GM23338 (cell line): ENCODE measurements around the gene THBS1. TPM values are rescaled to one million over a fixed set of nuclear protein-coding genes. Genes with fewer than 3 reads are reported as not detected.

ENCODE experiments used
- ATAC-seq: fragments of 200-7000 bp; cut with Tn5 transposase; 3 replicates; pipeline ENCODE4 v1.9.1; 2020
- DNase-seq: peaks from one replicate; pipeline ENCODE4 v3.0.0-alpha.2; 2015; ENCODE audit warnings: low spot score
- H2AFZ ChIP-seq: fragments of 200-600 bp; sonication (generic); 2 replicates; pipeline ENCODE4 v1.8.0; 2016; ENCODE audit warnings: antibody characterized with exemption, mild to moderate bottlenecking, moderate library complexity
- H3F3A ChIP-seq: fragments of 200-600 bp; sonication (generic); replicated peaks from 2 replicates; pipeline ENCODE4 v1.8.0; 2017; ENCODE audit warnings: antibody characterized with exemption, mixed run types, low read depth
- H3K27ac ChIP-seq: fragments of 200-600 bp; sonication (generic); 2 replicates; pipeline ENCODE4 v1.6.1; 2016; ENCODE audit warnings: low read depth
- H3K27me3 ChIP-seq: fragments of 200-600 bp; sonication (generic); 2 replicates; pipeline ENCODE4 v1.8.0; 2016; ENCODE audit warnings: mild to moderate bottlenecking, mixed run types, moderate library complexity; ENCODE audit not compliant: insufficient read depth
- H3K36me3 ChIP-seq: fragments of 200-600 bp; sonication (generic); 2 replicates; pipeline ENCODE4 v1.8.0; 2016; ENCODE audit warnings: mild to moderate bottlenecking; ENCODE audit not compliant: insufficient read depth
- H3K4me1 ChIP-seq: fragments of 200-600 bp; sonication (generic); 2 replicates; pipeline ENCODE4 v1.8.0; 2016; ENCODE audit warnings: mild to moderate bottlenecking, moderate library complexity; ENCODE audit not compliant: insufficient read depth
- H3K4me2 ChIP-seq: fragments of 200-600 bp; sonication (generic); 2 replicates; pipeline ENCODE4 v1.7.1; 2017; ENCODE audit warnings: mixed run types
- H3K4me3 ChIP-seq: fragments of 200-600 bp; sonication (generic); 2 replicates; pipeline ENCODE4 v1.6.1; 2016; ENCODE audit warnings: mixed run types
- H3K79me2 ChIP-seq: fragments of 200-600 bp; sonication (generic); replicated peaks from 2 replicates; pipeline ENCODE4 v1.8.0; 2017; ENCODE audit warnings: mild to moderate bottlenecking; ENCODE audit not compliant: insufficient read depth
- H3K9me2 ChIP-seq: fragments of 200-600 bp; sonication (generic); 2 replicates; pipeline ENCODE4 v1.8.0; 2017; ENCODE audit not compliant: insufficient read depth
- H4K20me1 ChIP-seq: fragments of 200-600 bp; sonication (generic); replicated peaks from 2 replicates; pipeline ENCODE4 v1.8.0; 2017; ENCODE audit warnings: mild to moderate bottlenecking; ENCODE audit not compliant: insufficient read depth
- H3K27ac Mint-ChIP-seq: 2 replicates; pipeline ENCODE4 v1.8.0; 2020; ENCODE audit warnings: inconsistent platforms, mild to moderate bottlenecking, moderate library complexity, mixed read lengths
- H3K27me3 Mint-ChIP-seq: 3 replicates; pipeline ENCODE4 v1.8.0; 2022; ENCODE audit warnings: low read depth, mild to moderate bottlenecking, moderate library complexity, mixed read lengths, inconsistent platforms; ENCODE audit not compliant: insufficient read depth, poor library complexity
- H3K36me3 Mint-ChIP-seq: 3 replicates; pipeline ENCODE4 v1.8.0; 2021; ENCODE audit warnings: low read depth, mild to moderate bottlenecking, inconsistent platforms, moderate library complexity, mixed read lengths
- H3K4me1 Mint-ChIP-seq: 3 replicates; pipeline ENCODE4 v1.8.0; 2020; ENCODE audit warnings: mild to moderate bottlenecking, inconsistent platforms, mixed read lengths
- H3K4me3 Mint-ChIP-seq: 3 replicates; pipeline ENCODE4 v1.8.0; 2021; ENCODE audit warnings: moderate library complexity, mild to moderate bottlenecking, inconsistent platforms, mixed read lengths
- H3K9me3 Mint-ChIP-seq: 3 replicates; pipeline ENCODE4 v1.8.0; 2020; ENCODE audit warnings: moderate library complexity, mild to moderate bottlenecking, inconsistent platforms, mixed read lengths
- EZH2phosphoT487 ChIP-seq: fragments of 200-600 bp; sonication (generic); IDR thresholded peaks from one replicate; pipeline ENCODE4 v1.8.1; 2018; ENCODE audit warnings: antibody characterized with exemption; ENCODE audit not compliant: unreplicated experiment
- POLR2AphosphoS5 ChIP-seq: IDR thresholded peaks from 2 replicates; pipeline ENCODE4 v1.6.1; 2016; ENCODE audit warnings: antibody characterized with exemption, low read depth
- ZNF114 ChIP-seq: fragments of 250-450 bp; sonication (Bioruptor Pico); IDR thresholded peaks from 2 replicates; pipeline ENCODE4 v1.5.0; 2020; ENCODE audit warnings: mild to moderate bottlenecking, moderate library complexity
- polyA plus RNA-seq: library from polyadenylated mRNA; unstranded; fragments of >200 nt; fragmentation: Nextera tagmentation; extraction: Ambion mirVana; gene quantifications from 2 replicates; pipeline ENCODE4 v1.2.1, GENCODE V29; 2016
- total RNA-seq: library from RNA; depleted of rRNA; stranded (reverse); fragments of >200 nt; shearing (Covaris generic); gene quantifications from 2 replicates; pipeline ENCODE4 v1.2.3, GENCODE V29; 2014
- TF ChIP-seq, protein P1 (sequence below): IDR thresholded peaks from one replicate; pipeline ENCODE4 v1.6.1; 2018; ENCODE audit warnings: antibody characterized with exemption; ENCODE audit not compliant: unreplicated experiment
- TF ChIP-seq, protein P2 (sequence below), 2 experiments: fragments of 200-600 bp in 1 of 2; sonication (generic) in 1 of 2; conservative IDR thresholded peaks; 2 replicates each; pipeline versions ENCODE4 v1.5.1 to v1.6.1; 2016 to 2017; ENCODE audit warnings: antibody characterized with exemption in 2 of 2, low read depth in 2 of 2, mild to moderate bottlenecking in 2 of 2, moderate library complexity in 1 of 2

The THBS1 gene
- total and polyA plus RNA-seq, 2 experiments from 2014 or later: 21.7 to 81.9 TPM

DNA sequence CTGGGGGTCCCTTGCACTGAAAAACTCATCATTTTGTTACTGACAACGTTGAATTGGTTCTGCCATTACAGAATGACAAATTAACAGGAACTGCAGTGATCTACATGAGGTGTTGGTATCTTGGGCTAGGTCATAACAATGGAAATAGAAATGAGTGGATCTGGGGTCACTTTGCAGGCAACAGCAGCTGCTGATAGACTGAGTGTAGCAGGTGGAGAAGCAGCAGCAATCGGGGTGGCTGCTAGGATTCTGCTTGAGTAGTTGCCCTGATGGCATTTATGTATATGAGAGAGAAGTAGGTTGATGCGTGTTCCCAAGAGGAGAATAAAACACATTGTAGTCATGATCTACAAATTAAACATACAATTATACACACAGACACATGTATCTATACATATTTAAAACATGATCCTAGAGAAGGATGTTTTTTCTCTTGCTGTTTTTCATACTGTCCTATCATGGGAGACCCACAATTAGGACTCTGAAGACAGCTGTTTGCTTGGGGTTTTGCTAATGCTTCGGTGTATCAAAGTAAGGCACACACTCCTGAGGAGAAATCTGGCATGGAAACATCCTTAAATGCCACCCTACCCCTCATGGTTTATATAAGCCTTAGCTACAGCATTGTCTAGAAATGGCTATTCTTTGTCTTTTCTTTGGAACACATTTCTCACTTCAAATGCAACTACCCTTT, 15.8 kb upstream of the THBS1 start:
- Histone ChIP-seq H3K27me3 (no peaks in the 10 kb centered on the region), H3K4me3 (no peak overlapping the region), H3K27ac (no peak overlapping the region), H3K4me1 (no peaks in the 10 kb centered on the region), H4K20me1 (no peaks in the 10 kb centered on the region), H3K4me2 (no peak overlapping the region), H2AFZ (peak overlapping the region; percentile 66), H3K36me3 (no peaks in the 10 kb centered on the region), H3F3A (no peaks in the 10 kb centered on the region), H3K9me2 (0 out of 2 replicates have a peak, but pooled peaks cover 3% of the 10 kb centered on the region), H3K79me2 (no peaks in the 10 kb centered on the region)
- Mint-ChIP-seq H3K27ac (no peak overlapping the region), H3K9me3 (no peaks in the 10 kb centered on the region), H3K36me3 (no peaks in the 10 kb centered on the region), H3K4me1 (no peaks in the 10 kb centered on the region), H3K27me3 (no peaks in the 10 kb centered on the region), H3K4me3 (no peak overlapping the region)
- no peak for ATAC-seq
- TF ChIP-seq, protein P1, sequence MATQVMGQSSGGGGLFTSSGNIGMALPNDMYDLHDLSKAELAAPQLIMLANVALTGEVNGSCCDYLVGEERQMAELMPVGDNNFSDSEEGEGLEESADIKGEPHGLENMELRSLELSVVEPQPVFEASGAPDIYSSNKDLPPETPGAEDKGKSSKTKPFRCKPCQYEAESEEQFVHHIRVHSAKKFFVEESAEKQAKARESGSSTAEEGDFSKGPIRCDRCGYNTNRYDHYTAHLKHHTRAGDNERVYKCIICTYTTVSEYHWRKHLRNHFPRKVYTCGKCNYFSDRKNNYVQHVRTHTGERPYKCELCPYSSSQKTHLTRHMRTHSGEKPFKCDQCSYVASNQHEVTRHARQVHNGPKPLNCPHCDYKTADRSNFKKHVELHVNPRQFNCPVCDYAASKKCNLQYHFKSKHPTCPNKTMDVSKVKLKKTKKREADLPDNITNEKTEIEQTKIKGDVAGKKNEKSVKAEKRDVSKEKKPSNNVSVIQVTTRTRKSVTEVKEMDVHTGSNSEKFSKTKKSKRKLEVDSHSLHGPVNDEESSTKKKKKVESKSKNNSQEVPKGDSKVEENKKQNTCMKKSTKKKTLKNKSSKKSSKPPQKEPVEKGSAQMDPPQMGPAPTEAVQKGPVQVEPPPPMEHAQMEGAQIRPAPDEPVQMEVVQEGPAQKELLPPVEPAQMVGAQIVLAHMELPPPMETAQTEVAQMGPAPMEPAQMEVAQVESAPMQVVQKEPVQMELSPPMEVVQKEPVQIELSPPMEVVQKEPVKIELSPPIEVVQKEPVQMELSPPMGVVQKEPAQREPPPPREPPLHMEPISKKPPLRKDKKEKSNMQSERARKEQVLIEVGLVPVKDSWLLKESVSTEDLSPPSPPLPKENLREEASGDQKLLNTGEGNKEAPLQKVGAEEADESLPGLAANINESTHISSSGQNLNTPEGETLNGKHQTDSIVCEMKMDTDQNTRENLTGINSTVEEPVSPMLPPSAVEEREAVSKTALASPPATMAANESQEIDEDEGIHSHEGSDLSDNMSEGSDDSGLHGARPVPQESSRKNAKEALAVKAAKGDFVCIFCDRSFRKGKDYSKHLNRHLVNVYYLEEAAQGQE: no peak
- no peak for TF ChIP-seq ZNF114 (CRISPR knock-in tag)
- no peak for TF ChIP-seq EZH2phosphoT487
- no peak for TF ChIP-seq POLR2AphosphoS5
- no peak for DNase-seq

DNA sequence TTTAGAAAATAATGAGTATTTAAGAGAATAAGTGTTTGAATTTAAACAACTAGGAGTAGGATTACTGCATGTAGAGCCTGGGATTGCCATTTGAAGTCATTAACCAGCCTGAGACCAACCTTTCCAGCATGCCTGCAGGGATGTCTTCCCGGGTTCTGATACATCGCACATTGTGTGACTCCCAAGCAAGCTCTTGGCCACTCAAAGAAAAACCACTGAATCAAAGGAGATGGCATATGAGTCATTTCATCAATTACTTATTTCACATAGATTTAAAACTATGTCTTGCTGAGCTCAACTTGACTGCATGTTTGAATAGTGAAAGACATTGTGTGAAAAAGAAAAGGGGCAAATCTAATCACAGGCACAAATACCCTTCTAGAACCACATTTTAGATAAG, 15.0 kb upstream of the THBS1 start:
- H2AFZ ChIP-seq: no peak overlapping the region
- TF ChIP-seq EZH2phosphoT487 (no peak), ZNF114 (CRISPR knock-in tag) (no peak)
- TF ChIP-seq, protein P2, sequence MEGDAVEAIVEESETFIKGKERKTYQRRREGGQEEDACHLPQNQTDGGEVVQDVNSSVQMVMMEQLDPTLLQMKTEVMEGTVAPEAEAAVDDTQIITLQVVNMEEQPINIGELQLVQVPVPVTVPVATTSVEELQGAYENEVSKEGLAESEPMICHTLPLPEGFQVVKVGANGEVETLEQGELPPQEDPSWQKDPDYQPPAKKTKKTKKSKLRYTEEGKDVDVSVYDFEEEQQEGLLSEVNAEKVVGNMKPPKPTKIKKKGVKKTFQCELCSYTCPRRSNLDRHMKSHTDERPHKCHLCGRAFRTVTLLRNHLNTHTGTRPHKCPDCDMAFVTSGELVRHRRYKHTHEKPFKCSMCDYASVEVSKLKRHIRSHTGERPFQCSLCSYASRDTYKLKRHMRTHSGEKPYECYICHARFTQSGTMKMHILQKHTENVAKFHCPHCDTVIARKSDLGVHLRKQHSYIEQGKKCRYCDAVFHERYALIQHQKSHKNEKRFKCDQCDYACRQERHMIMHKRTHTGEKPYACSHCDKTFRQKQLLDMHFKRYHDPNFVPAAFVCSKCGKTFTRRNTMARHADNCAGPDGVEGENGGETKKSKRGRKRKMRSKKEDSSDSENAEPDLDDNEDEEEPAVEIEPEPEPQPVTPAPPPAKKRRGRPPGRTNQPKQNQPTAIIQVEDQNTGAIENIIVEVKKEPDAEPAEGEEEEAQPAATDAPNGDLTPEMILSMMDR (conservative IDR thresholded peaks at IDR 0.05; ENCODE audit: low read depth in 2 of 2): no peak
- no peak overlapping the region for H3K27ac Mint-ChIP-seq
- H3K27me3 Mint-ChIP-seq: no peaks in the 10 kb centered on the region
- no peak overlapping the region for H3K4me3 ChIP-seq
- H3K36me3 ChIP-seq: no peaks in the 10 kb centered on the region
- no peaks in the 10 kb centered on the region for H3K4me1 Mint-ChIP-seq
- no peaks in the 10 kb centered on the region for H3K27me3 ChIP-seq
- no peaks in the 10 kb centered on the region for H3K79me2 ChIP-seq
- H3K9me2 ChIP-seq: 0 out of 2 replicates have a peak, but pooled peaks cover 3% of the 10 kb centered on the region
- DNase-seq (no peak), ATAC-seq (no peak)
- H3F3A ChIP-seq: no peaks in the 10 kb centered on the region
- no peaks in the 10 kb centered on the region for H3K9me3 Mint-ChIP-seq
- H3K4me1 ChIP-seq: no peaks in the 10 kb centered on the region
- no peak overlapping the region for H3K4me2 ChIP-seq
- H4K20me1 ChIP-seq: no peaks in the 10 kb centered on the region
- no peak overlapping the region for H3K4me3 Mint-ChIP-seq
- H3K27ac ChIP-seq: no peak overlapping the region
- no peaks in the 10 kb centered on the region for H3K36me3 Mint-ChIP-seq
